ENCODE measurements around the gene FAM120A.

DNA sequence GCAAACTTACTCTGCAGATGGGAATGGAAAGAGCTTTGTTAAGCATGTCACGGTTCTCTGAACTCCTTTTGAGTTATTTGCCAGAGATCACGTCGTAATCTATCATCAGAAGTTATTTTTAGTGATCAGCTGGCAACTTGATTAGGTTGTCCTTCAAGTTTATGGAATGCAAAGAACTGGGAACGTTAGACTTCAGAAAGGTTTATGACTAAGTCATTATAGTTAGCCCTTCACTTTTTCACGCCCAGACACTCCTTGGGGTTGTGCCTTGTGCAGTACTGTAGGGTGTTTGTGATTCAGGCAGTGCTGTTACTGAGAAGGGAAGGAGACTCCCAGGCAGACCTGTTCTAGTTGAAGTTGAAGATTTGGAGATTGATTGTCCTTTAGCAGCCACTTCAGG is 98.1 kb downstream of the FAM120A start:
- TF ChIP-seq, protein P1, sequence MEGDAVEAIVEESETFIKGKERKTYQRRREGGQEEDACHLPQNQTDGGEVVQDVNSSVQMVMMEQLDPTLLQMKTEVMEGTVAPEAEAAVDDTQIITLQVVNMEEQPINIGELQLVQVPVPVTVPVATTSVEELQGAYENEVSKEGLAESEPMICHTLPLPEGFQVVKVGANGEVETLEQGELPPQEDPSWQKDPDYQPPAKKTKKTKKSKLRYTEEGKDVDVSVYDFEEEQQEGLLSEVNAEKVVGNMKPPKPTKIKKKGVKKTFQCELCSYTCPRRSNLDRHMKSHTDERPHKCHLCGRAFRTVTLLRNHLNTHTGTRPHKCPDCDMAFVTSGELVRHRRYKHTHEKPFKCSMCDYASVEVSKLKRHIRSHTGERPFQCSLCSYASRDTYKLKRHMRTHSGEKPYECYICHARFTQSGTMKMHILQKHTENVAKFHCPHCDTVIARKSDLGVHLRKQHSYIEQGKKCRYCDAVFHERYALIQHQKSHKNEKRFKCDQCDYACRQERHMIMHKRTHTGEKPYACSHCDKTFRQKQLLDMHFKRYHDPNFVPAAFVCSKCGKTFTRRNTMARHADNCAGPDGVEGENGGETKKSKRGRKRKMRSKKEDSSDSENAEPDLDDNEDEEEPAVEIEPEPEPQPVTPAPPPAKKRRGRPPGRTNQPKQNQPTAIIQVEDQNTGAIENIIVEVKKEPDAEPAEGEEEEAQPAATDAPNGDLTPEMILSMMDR (conservative IDR thresholded peaks at IDR 0.05; ENCODE audit: low read depth, low read length): no peak
- TF ChIP-seq EZH2 (IDR thresholded peaks at IDR 0.05; ENCODE audit: low read length, unreplicated experiment): no peak
- TF ChIP-seq EZH2phosphoT487 (IDR thresholded peaks at IDR 0.05; ENCODE audit: borderline replicate concordance, low read length): no peak

All from PC-3 (cell line).